HTERT RPE-1 (cell line): Measurements from ENCODE around the gene MRC2.

Source experiments
- in situ Hi-C: fragments of 300-500 bp; cut with MboI; formaldehyde crosslinking; loops from 4 replicates; pipeline ENCODE4 v1.14.3; 2020; ENCODE audit warnings: low sequenced_read_pairs

The MRC2 gene

DNA sequence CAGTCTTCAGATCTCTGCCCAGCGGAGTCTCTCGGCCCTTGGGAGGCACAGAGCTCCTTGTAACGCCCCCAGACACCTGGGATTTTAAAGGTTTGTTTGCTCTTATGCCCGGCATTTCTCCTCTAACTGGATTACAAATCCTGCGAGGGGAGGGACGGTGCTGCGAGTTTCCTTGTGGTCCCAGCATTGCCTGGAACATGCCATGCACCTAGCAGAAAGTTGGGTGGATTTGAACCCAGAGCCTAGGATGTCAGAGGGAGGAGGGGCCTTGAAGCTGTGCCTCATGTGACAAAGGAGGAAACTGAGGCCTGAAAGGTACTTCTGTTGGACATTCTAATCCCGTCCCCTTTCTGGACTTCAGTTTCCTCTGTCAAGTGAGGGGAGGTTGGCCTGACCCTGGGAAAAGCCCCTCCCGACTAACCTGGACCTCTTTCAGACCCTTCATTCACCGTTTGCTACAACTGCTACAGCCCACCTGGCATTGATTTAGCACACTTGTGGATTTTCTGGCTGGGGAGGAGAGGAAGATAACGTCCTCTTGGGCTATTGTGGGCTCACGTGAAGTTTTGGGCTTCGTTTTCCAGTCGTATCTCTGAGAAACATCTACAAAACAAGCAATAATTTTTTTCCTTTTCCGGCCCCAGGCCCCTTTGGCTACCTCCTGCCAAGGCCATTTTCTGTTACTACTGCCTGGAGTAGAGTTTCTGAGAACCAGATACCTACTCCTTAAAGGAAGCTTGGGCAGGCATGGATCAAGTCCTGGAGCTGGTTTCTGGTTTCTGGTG, 30.9 kb downstream of the MRC2 start:
- in situ Hi-C loops, result no loop called here

DNA sequence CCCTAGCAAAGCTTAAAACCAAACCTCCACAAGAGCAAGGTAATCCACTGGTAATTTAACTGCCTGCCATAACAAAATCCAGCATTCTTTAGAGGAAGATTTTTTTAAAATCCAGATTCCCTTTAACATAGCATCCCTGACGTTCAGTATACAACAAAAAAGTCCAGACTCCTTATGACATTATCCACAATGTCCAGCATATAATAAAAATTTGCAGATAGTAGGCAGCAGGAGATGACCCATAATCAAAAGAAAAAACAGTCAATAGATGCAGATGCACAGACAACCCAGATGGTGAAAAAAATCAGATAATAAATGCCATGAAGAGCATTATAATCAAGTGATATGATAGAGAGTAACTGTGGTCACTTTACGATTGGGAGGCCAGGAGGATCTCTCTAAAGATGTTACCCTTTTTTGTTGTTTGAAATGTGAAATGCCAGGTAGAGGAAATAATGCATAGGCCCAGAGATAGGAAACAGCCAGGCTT, 33.2 kb downstream of the MRC2 start:
- in situ Hi-C loops, result no loop called here

DNA sequence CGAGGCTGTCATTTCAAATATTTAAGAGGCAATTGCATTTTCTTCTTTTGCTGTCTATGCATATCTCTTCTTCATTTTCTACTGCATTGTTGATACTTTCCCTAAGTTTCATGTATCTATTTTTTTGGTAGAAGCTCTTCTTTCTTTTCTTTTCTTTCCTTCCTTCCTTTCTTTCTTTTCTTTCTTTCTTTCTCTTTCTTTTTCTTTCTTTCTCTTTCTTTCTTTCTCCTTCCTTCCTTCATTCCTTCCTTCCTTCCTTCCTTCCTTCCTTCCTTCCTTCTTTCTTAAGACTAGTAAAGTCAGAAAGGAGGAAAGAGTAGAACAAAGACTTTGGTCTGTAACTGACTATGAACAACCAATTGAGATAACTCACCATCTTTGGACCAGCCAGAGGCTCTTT, 33.9 kb downstream of the MRC2 start:
- in situ Hi-C loops, result no loop called here

DNA sequence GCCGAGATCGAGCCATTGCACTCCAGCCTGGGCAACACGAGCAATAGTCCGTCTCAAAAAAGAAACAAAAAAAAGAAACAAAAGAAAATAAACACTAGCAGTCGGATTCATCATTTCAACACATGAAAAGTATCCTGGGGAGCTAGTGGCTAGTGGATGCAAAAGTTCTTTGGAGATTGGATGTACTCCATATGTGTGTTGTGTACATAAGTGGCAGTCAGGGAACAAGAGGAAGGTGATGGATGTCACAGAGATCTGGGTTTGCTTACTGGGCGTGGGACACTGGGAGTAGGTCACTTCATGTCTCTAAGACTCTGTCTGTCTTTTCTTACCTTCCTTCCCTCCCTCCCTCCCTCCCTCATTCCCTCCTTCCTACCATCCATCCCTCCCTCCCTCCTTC, 35.4 kb downstream of the MRC2 start:
- in situ Hi-C loops, result no loop called here

DNA sequence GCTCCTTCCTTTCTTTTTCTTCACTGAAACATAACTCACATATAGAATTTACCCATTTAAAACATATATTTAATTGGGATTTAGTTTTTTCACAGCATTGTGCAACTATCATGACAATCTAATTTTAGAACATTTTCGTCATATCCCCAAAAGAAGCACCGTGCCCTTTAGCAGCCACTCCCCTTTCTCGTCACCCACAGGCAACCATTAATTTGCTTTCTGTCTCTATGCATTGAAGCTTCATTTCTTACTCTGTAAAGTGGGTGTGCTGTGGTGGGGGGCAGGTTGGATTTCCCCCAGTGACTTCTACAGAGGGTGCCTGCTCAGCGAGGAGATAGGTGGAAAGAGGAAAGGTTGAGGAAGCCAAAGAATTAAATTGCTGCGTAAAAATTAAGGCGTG, 35.8 kb downstream of the MRC2 start:
- in situ Hi-C loops, result no loop called here

DNA sequence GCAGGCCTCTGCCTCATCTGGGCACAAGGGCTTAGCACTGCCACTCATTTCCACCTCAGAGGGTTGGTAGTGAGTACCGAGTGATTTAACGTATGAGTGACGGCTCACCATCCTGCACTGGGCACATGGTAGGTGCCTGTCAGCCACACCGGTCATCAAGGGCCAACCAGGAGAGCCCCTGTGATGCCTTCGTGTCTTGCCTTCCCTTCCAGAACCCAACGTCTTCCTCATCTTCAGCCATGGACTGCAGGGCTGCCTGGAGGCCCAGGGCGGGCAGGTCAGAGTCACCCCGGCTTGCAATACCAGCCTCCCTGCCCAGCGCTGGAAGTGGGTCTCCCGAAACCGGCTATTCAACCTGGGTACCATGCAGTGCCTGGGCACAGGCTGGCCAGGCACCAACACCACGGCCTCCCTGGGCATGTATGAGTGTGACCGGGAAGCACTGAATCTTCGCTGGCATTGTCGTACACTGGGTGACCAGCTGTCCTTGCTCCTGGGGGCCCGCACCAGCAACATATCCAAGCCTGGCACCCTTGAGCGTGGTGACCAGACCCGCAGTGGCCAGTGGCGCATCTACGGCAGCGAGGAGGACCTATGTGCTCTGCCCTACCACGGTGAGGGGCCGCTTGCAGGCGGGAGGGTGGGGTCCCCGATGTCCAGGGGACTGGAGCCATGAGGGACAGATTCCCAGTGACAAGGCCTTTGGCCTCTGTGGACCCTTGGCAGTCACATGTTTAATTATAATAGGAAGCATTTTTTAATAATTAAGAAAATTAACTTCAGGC, 37.1 kb downstream of the MRC2 start:
- in situ Hi-C loops, result no loop called here

DNA sequence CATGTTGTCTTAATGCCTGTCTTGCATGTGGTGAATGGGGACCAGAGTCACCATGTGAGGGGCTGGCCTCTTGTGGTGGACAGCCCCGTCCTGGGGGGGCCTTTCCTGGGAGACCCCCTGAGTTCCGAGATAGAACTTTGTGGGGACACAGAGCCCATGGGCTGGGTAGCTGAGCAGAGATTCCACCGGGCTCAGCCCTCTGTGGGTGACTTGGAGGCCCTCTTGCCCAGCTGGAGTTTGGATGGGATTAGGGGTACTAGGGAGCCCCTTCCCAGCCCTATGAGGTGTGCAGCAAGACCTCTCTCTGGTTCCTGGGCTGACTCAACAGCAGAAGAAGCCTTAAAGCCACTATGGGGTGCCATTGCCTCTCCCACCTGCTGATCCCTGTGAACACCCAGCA, 38.1 kb downstream of the MRC2 start:
- in situ Hi-C loops, result no loop called here

DNA sequence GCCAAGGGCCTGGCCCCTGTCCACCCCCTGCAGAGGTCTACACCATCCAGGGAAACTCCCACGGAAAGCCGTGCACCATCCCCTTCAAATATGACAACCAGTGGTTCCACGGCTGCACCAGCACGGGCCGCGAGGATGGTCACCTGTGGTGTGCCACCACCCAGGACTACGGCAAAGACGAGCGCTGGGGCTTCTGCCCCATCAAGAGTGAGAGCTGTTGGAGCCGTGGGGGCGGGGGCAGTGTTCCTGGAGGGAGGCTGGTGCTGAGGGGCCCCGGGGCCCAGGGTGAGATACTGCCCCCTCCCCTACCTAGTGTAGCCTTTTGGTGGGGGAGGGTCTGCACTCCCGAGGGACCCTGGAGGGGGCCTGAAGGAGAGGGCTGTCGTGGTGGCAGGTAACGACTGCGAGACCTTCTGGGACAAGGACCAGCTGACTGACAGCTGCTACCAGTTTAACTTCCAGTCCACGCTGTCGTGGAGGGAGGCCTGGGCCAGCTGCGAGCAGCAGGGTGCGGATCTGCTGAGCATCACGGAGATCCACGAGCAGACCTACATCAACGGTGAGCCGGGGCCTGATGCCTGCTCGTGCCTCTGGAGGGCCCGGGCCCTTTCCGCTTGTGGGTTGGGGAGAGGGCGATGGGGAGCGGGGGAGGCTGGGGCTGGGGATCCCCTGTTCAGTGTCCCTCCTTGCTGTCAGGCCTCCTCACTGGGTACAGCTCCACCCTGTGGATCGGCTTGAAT, 38.8 kb downstream of the MRC2 start:
- in situ Hi-C loops, result no loop called here

DNA sequence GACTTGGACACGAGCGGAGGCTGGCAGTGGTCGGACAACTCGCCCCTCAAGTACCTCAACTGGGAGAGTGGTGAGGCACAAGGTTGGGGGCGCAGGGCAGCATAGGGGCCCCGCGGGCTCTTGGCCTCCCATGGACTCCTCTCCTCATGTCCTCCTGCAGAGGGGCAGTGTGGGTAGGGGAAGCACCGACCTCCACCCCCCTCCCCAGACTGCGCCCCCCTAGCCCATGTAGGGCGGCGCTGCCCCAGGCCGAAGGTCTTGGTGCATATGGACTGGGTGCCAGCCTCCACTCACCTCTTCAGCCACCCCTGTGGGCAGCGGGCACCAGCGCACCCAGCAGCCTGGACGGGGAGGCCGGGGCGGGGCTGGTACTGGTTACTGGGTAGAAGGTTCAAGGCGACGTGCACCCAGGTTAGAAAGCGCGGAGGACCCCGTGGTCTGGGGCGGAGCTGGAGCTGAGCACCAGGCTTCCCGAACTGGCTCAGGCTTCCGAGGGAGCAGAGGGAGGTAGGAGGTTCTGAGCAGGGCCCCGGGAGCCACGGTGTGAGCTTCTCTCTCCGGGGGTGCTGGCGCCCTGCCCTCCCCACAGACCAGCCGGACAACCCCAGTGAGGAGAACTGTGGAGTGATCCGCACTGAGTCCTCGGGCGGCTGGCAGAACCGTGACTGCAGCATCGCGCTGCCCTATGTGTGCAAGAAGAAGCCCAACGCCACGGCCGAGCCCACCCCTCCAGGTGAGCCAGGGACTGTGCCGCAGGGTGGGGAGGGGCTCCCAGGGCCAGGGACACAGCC, 39.5 kb downstream of the MRC2 start:
- in situ Hi-C loops, result no loop called here

DNA sequence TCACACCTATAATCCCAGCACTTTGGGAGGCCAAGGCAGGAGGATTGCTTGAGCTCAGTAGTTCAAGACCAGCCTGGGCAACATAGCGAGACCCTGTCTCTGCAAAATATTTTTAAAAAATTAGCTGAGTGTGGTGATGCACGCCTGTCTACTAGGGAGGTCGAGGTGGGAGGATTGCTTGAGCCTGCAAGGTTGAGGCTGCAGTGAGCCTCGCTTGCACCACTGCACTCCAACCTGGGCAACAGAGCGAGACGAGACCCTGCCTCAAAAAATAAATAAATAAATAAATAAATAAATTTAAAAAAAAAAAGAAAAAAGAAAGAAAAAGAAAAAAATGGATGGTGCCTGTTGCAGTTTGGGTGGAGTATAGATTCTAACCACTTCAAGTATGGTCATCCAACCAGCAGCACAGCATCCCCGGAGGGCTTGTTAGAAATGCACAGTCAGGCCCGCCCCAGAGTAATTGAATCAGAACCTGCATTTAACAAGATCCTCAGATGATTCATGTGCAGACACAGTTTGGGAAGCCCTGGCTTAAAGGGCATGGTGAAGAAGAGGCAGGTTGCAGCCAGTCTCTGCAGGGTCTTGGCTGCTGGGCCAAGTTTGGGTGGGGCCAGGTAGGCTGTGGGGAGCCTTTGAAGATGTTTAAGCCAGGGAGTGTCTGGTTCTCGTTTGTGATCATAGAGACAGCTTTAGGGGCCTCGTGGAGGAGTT, 40.8 kb downstream of the MRC2 start:
- in situ Hi-C loops, result no loop called here

DNA sequence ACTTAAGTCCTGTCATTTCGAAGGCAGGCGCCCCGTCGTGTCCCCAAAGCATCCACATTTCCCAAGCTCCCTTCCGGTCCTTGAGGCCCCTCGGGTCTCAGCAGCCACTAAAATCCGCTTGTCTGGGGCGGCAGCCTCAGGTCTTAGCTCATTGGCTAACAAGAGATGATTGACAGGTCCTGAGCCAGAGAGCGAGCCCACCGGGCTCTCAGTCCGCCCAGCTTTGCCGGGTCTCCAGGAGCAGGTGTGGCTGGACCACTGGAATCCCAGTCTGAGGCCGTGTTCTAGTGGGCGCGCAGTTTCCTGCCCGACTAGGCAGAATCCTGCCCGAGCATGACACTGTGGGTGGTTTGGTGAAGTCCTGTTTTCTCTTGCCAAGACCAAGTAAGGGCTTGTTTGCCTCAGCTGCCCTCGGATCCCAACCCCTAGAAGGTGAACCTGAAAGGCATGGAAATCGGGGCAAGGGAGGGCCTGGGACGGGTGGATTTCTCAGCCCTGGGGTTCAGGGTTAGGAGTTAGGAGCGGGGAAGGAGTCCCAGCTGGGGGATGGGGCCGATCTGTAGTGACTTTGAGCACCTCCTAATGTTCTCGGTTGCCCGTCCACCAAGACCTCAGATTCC, 42.8 kb downstream of the MRC2 start:
- in situ Hi-C loops, result no loop called here

DNA sequence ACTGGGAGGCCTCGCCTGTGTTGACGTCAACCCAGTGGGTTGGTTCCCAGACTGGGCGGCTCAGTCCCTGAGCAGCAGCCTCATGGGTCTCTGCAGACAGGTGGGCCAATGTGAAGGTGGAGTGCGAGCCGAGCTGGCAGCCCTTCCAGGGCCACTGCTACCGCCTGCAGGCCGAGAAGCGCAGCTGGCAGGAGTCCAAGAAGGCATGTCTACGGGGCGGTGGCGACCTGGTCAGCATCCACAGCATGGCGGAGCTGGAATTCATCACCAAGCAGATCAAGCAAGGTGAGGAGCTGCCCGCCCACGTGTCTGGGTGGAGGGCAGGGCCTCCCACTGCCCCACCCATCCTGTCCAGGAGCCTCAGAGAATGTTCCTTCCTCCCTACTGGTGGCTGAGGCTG, 44.1 kb downstream of the MRC2 start:
- in situ Hi-C loops, result no loop called here

DNA sequence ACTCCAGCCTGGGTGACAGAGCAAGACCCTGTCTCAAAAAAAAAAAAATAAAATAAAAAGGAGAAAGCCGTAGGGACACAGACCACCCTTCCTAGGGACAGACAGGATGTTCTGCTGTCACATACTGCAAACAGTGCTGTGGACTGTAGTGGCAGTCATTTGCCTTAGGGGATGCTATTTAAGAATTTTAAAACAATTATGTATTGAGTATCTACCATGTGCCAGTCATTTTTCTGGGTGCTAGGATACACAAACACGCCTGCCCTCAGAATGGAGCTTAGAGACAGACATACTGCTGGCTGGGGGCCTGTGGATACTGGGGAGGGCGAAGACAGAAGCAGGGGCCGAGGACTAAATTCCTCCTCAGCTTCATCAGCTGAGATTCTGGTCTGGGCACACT, 45.5 kb downstream of the MRC2 start:
- in situ Hi-C loops, result no loop called here

DNA sequence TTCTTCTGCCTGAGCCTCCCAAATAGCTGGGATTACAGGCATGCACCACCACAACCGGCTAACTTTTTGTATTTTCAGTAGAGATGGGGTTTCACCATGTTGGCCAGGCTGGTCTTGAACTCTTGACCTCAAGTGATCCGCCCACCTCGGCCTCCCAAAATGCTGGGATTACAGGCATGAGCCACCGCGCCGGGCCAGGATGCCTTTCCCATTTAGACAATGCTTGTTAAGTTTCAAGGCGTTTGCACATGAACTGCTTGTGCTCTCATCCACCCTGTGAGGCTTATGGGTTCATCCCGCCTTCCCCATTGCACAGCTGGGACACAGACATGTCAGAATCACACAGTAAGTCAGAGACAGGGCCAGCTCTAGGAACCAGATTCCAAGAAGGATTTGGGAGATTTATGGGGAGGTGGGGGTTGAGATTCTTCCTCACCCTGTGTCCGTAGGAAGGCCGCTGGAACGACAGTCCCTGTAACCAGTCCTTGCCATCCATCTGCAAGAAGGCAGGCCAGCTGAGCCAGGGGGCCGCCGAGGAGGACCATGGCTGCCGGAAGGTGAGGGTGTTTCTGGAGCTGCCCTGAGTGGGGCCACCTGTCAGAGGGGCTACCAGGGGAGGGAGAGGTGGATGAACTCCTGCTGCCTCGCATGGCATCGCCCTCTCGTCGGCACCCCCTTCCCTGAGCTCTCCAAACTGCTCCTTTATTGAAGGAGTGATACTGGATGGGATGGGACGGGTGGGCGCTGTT, 46.3 kb downstream of the MRC2 start:
- in situ Hi-C loops, result no loop called here

DNA sequence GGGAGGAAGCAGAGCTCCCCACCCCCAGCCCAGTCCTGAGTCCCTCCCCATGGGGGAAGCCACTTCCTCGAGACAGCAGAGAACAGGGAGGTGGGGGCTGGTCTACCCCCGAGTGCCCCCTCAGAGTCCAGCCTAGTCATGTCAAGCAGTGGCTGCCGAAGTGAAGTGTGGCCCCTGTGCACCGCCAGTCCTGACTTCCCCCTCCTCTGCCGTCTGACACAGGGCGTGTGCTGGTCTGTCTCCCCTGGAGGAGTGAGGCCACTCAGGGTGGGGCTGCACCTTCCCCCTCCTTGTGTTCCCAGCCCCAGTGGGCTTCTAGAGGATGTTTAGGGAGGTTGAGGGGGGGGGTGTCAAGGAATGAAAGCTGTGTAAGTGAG, 46.9 kb downstream of the MRC2 start:
- in situ Hi-C loops, result no loop called here

DNA sequence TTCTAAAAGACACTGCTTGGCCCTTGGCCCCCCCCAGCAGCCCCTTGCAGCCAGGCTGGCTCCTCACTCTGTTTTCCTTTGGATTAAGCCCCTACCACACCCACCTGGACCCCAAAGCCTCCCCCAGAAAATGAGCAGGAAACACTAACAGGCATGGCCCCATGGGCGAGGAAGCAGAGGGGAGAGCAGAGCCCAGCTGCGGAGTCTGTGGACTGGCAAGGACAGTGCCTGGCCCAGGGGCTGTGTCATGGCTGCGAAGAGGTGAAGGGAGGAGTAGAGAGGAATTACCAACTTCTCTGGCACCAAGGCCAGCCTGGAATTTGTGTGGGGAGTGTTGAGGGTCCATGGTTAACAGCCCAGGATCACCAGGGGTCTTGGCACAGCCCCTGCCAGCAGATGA, 47.4 kb downstream of the MRC2 start:
- in situ Hi-C loops, result no loop called here

DNA sequence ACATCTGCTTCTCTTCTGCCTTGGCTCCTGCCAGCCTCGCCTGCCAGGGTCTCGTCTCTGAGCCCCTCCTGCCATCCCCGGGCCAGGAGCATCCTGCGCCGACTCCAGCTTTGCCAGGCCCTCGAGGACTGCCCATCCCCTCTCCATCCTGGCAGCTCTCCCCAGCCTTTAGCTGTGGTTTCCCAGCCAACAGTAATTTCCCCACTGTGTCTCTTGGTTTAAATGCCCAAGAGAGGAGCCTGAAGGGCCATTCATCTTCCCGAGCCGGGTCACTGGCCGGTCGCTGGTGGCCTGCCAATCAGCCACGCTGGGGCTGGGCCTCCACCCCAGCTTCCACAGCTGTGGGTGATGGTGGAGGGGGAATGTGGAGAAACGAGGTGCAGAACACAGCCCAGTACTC, 47.8 kb downstream of the MRC2 start:
- in situ Hi-C loops, result no loop called here

DNA sequence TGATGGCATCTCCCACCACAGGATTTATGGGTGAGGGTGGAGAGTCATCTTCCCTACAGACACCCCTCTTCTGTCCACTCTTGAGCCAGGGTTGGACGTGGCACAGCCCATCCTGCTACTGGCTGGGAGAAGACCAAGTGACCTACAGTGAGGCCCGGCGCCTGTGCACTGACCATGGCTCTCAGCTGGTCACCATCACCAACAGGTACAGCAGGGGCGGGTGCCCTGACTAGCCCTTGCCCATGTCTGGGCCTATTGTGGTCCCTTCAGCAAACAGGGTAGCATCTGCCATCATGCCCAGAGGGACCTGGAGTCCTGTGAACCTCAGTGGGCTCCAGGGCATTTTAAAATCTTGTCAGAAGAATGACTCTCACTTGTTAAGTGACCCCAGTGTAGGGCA, 48.2 kb downstream of the MRC2 start:
- in situ Hi-C loops, result no loop called here
